Measurements from ENCODE around the gene MRPL24. TPM values are rescaled to one million over a fixed set of nuclear protein-coding genes. Genes with fewer than 3 reads are reported as not detected.
A peak's percentile ranks its signal among the peaks of the same experiment; 100 is the strongest.

Gene MRPL24
- total and polyA plus RNA-seq, 9 of the 15 experiments (the other 6 are each of a cell fraction or from before 2014, with no cell fraction given), result 74.3 to 267 (median 113) TPM

GRCh38 chr1:156728599-156729462 lies 12.1 kb downstream of the MRPL24 start, which contains the start of gene ISG20L2 (continued):
- TF ChIP-seq KDM4B (IDR thresholded peaks at IDR 0.05; ENCODE audit: borderline replicate concordance in 2 of 2, low read depth in 1 of 2) (peak in 1 of 2 experiments; percentile 72; a peak in 1 of 4 replicates), RFX1 (IDR thresholded peaks at IDR 0.05) (no peak), ZNF695 (CRISPR knock-in tag; IDR thresholded peaks at IDR 0.05) (no peak), NR1H2 (CRISPR knock-in tag; IDR thresholded peaks at IDR 0.05) (no peak), ELK3 (CRISPR knock-in tag; IDR thresholded peaks at IDR 0.05) (no peak), JUND (IDR thresholded peaks at IDR 0.05; ENCODE audit: borderline replicate concordance, low read depth, low read length) (peak; percentile 90), JUND (tag; IDR thresholded peaks at IDR 0.05; ENCODE audit: borderline replicate concordance, low read depth, low read length) (peak; percentile 88; the same call in 1 of the 3 replicates), ZNF511 (CRISPR knock-in tag; IDR thresholded peaks at IDR 0.05) (peak; percentile 68; the same call in 1 of the 2 replicates), TFAP4 (CRISPR knock-in tag; IDR thresholded peaks at IDR 0.05; ENCODE audit: borderline replicate concordance) (no peak; the same call in none of the 2 replicates), TAF9B (IDR thresholded peaks at IDR 0.05; ENCODE audit: partially characterized antibody) (peak; percentile 55), ZNF143 (CRISPR knock-in tag; IDR thresholded peaks at IDR 0.05) (no peak), RNF219 (CRISPR knock-in tag; IDR thresholded peaks at IDR 0.05) (no peak), ARID4B (CRISPR knock-in tag; IDR thresholded peaks at IDR 0.05) (peak; percentile 90), TRIM25 (IDR thresholded peaks at IDR 0.05; ENCODE audit: borderline replicate concordance) (no peak; the same call in 1 of the 2 replicates)
